ENCODE measurements around the gene RFC2.

Gene RFC2

GRCh38 chr7:74203956-74204618 lies 50.1 kb downstream of the RFC2 start:
- Histone ChIP-seq H3K36me3 (ENCODE audit: control insufficient read depth in 2 of 2, insufficient read depth in 1 of 2, low read length in 2 of 2) (no peaks in the 10 kb centered on the region; a peak in 1 of 3 replicates), H3K4me3 (ENCODE audit: low read depth, low read length) (no peak overlapping the region), H3K4me1 (ENCODE audit: control insufficient read depth, insufficient read depth, low read length) (no peaks in the 10 kb centered on the region; the same call in 1 of the 2 replicates), H3K27ac (ENCODE audit: extremely low read depth, low read depth, low read length) (no peak overlapping the region), H3K9me3 (ENCODE audit: control insufficient read depth, insufficient read depth, low read depth, low read length) (no peaks in the 10 kb centered on the region)
- TF ChIP-seq PRDM1 (tag by site-specific recombination; IDR thresholded peaks at IDR 0.05) = peak; percentile 92
- TF ChIP-seq ZNF366 (tag by site-specific recombination; conservative IDR thresholded peaks at IDR 0.05) = peak; percentile 85
- no peak for TF ChIP-seq ZNF488 (tag by site-specific recombination; IDR thresholded peaks at IDR 0.05)
- no peak for TF ChIP-seq ZNF544 (tag by site-specific recombination; IDR thresholded peaks at IDR 0.05)
- 0 out of 2 replicates have a peak, but pooled peaks have one; percentile 3 for TF ChIP-seq SP2 (tag by site-specific recombination; IDR thresholded peaks at IDR 0.05)
- CTCF ChIA-PET = interaction anchor here (0.6 to 7.2 kb wide), 8 partner anchors 11 to 455 kb away, joined by 3 to 126 read pairs (median 4); no protein-coding TSS in a partner anchor
- POLR2A ChIA-PET = interaction anchor here (0.9 kb wide), 1 partner anchor 30 kb away, joined by 3 read pairs; the partner anchor contains the start of gene EIF4H

GRCh38 chr7:74202841-74203556 lies 51.2 kb downstream of the RFC2 start:
- Histone ChIP-seq H3K4me3 (ENCODE audit: low read depth, low read length) (no peak overlapping the region), H3K4me1 (ENCODE audit: control insufficient read depth, insufficient read depth, low read length) (no peaks in the 10 kb centered on the region; the same call in 1 of the 2 replicates), H3K9me3 (ENCODE audit: control insufficient read depth, insufficient read depth, low read depth, low read length) (no peaks in the 10 kb centered on the region), H3K27ac (ENCODE audit: extremely low read depth, low read depth, low read length) (no peak overlapping the region), H3K36me3 (ENCODE audit: control insufficient read depth in 2 of 2, insufficient read depth in 1 of 2, low read length in 2 of 2) (no peaks in the 10 kb centered on the region; a peak in 1 of 3 replicates)
- CTCF ChIA-PET = interaction anchor here (0.6 to 1.4 kb wide), 10 partner anchors 10 to 456 kb away, joined by 3 to 4 read pairs (median 3); no protein-coding TSS in a partner anchor
- TF ChIP-seq ZBTB26 (tag by site-specific recombination; optimal IDR thresholded peaks at IDR 0.05) (no peak), ZNF133 (tag by site-specific recombination; IDR thresholded peaks at IDR 0.05) (no peak), ZNF426 (tag by site-specific recombination; IDR thresholded peaks at IDR 0.05) (no peak), MZF1 (tag by site-specific recombination; IDR thresholded peaks at IDR 0.05; ENCODE audit: borderline replicate concordance) (no peak), CTCF (tag by site-specific recombination; IDR thresholded peaks at IDR 0.05) (peak; percentile 42), ZNF223 (tag by site-specific recombination; IDR thresholded peaks at IDR 0.05) (no peak), ZNF654 (tag by site-specific recombination; IDR thresholded peaks at IDR 0.05; ENCODE audit: low read depth) (peak; percentile 37), OSR2 (tag by site-specific recombination; IDR thresholded peaks at IDR 0.05) (no peak), ZNF514 (tag by site-specific recombination; IDR thresholded peaks at IDR 0.05) (no peak), ZBTB10 (tag by site-specific recombination; IDR thresholded peaks at IDR 0.05) (no peak), PRDM6 (tag by site-specific recombination; IDR thresholded peaks at IDR 0.05) (no peak), ZNF585B (tag by site-specific recombination; IDR thresholded peaks at IDR 0.05) (no peak), ZNF169 (tag by site-specific recombination; IDR thresholded peaks at IDR 0.05) (no peak)
- POLR2A ChIA-PET = interaction anchor here (0.7 kb wide), 1 partner anchor 291 kb away, joined by 3 read pairs; no protein-coding TSS in a partner anchor
